Thyroid gland (tissue), 4 donors: ENCODE measurements around the gene GFRA4. TPM values are rescaled to one million over a fixed set of nuclear protein-coding genes. Genes with fewer than 3 reads are reported as not detected.
"Not testable (repeated sequence)": the region's sequence is repeated elsewhere in the genome, so short reads cannot be mapped to it uniquely, and the experiment has no call there.

Experiments
- DNase-seq, 2 donors: peaks; one replicate each; pipeline ENCODE4 v3.0.0-alpha.2; 2019
- H3K27ac ChIP-seq, 3 donors: fragments of 200-600 bp; sonication (generic); 1 replicate in 2 of 3; 2 replicates in 1 of 3; pipeline ENCODE4 v1.5.1; 2016 to 2019; ENCODE audit warnings: mild to moderate bottlenecking in 1 of 3, moderate library complexity in 1 of 3
- H3K27me3 ChIP-seq: fragments of 200-600 bp; sonication (generic); one replicate; pipeline ENCODE4 v1.5.1; 2019
- H3K36me3 ChIP-seq, 2 donors: fragments of 200-600 bp; sonication (generic); one replicate each; pipeline ENCODE4 v1.5.1; 2016 to 2019
- H3K4me1 ChIP-seq, 2 donors: fragments of 200-600 bp; sonication (generic); one replicate each; pipeline ENCODE4 v1.5.1; 2017 to 2019
- H3K4me3 ChIP-seq, 3 donors: fragments of 200-600 bp; sonication (generic); replicated peaks in 1 of 3; 1 replicate in 2 of 3; 2 replicates in 1 of 3; pipeline ENCODE4 v1.5.1; 2016; ENCODE audit warnings: mild to moderate bottlenecking in 1 of 3
- H3K9me3 ChIP-seq: fragments of 200-600 bp; sonication (generic); one replicate; pipeline ENCODE4 v1.5.1; 2017
- CTCF ChIP-seq, 6 experiments: fragments of 200-600 bp in 3 of 6; fragments of 450-650 bp in 3 of 6; sonication (generic) in 3 of 6; IDR thresholded peaks; one replicate each; pipeline ENCODE4 v1.5.1; 2016 to 2019; ENCODE audit warnings: antibody characterized with exemption in 6 of 6, mild to moderate bottlenecking in 2 of 6, inconsistent platforms in 1 of 6, moderate library complexity in 1 of 6
- POLR2A ChIP-seq, 2 donors: fragments of 450-650 bp; IDR thresholded peaks; one replicate each; pipeline ENCODE4 v1.6.1; 2017; ENCODE audit warnings: antibody characterized with exemption in 2 of 2, mild to moderate bottlenecking in 2 of 2, moderate library complexity in 1 of 2
- WGBS, 2 donors: methylation state at CpG; one replicate each; pipeline ENCODE4 v1.1.5; 2017; 5-methylcytosine and 5-hydroxymethylcytosine counted together
- intact Hi-C: fragments of 100-400 bp; cut with DNase I; formaldehyde crosslinking; loops from one replicate; pipeline ENCODE4 v1.15.1; 2023
- total RNA-seq, 4 donors: library from RNA; depleted of rRNA; stranded (reverse); fragments of >200 nt; gene quantifications; one replicate each; pipeline ENCODE4 v1.2.3, GENCODE V29; 2016

The GFRA4 gene
- total RNA-seq, 4 donors from 2014 or later = 0.81 to 3.0 (median 3.0) TPM; not detected in 1

GRCh38 chr20:3627476-3627875 is 35.7 kb downstream of the GFRA4 start:
- TF ChIP-seq CTCF (IDR thresholded peaks at IDR 0.05) (no peak), POLR2A (IDR thresholded peaks at IDR 0.05) (no peak)

GRCh38 chr20:3622406-3622805 is 40.8 kb downstream of the GFRA4 start:
- Histone ChIP-seq H3K27ac (no peak overlapping the region), H3K36me3 (no peaks in the 10 kb centered on the region), H3K9me3 (no peaks in the 10 kb centered on the region), H3K4me3 (no peak overlapping the region), H3K4me1 (no peaks in the 10 kb centered on the region), H3K27me3 (no peaks in the 10 kb centered on the region)
- TF ChIP-seq POLR2A (IDR thresholded peaks at IDR 0.05) = no peak
- no peak for TF ChIP-seq CTCF (IDR thresholded peaks at IDR 0.05)
- 92 to 93% methylated on average over 4 of the region's 4 CpGs for WGBS, 2 donors
- intact Hi-C loops = no loop called here
- no peak for DNase-seq

More at GRCh38 chr20:3627476-3627875, 35.7 kb downstream of the GFRA4 start:
- Histone ChIP-seq H3K27ac (no peak overlapping the region), H3K4me3 (no peak overlapping the region), H3K9me3 (no peaks in the 10 kb centered on the region), H3K4me1 (peaks cover 0 to 7% of the 10 kb centered on the region in 2 donors), H3K27me3 (no peaks in the 10 kb centered on the region), H3K36me3 (no peaks in the 10 kb centered on the region)
- intact Hi-C loops = no loop called here
- 79 to 88% methylated on average over 2 of the region's 2 CpGs for WGBS, 2 donors
- no peak for DNase-seq

GRCh38 chr20:3621111-3621510 is 42.1 kb downstream of the GFRA4 start:
- Histone ChIP-seq H3K9me3 (no peaks in the 10 kb centered on the region), H3K27ac (no peak overlapping the region), H3K4me1 (peaks cover 0 to 5% of the 10 kb centered on the region in 2 donors), H3K4me3 (no peak overlapping the region), H3K27me3 (no peaks in the 10 kb centered on the region), H3K36me3 (no peaks in the 10 kb centered on the region)
- TF ChIP-seq POLR2A (IDR thresholded peaks at IDR 0.05) = no peak
- no peak for TF ChIP-seq CTCF (IDR thresholded peaks at IDR 0.05)
- DNase-seq = no peak
- intact Hi-C loops = no loop called here
- 84 to 86% methylated on average over 8 of the region's 8 CpGs for WGBS, 2 donors

GRCh38 chr20:3616250-3616649 is 46.9 kb downstream of the GFRA4 start:
- Histone ChIP-seq H3K4me1 (peaks cover 31 to 43% of the 10 kb centered on the region in 2 donors), H3K36me3 (no peaks in the 10 kb centered on the region), H3K27me3 (no peaks in the 10 kb centered on the region), H3K9me3 (no peaks in the 10 kb centered on the region), H3K27ac (peak overlapping the region; percentile 72 to 81 (median 81)), H3K4me3 (no peak overlapping the region)
- DNase-seq = peak; percentile 97
- TF ChIP-seq CTCF (IDR thresholded peaks at IDR 0.05) = no peak
- TF ChIP-seq POLR2A (IDR thresholded peaks at IDR 0.05) = peak in 1 of 2 donors; percentile 34
- intact Hi-C loops = no loop called here
- WGBS, 2 donors = 23 to 41% methylated on average over 4 of the region's 4 CpGs

- H3K4me3 ChIP-seq, H3K27me3 ChIP-seq, H3K9me3 ChIP-seq, intact Hi-C loops, H3K36me3 ChIP-seq: not testable (repeated sequence)
- 45 to 54% methylated on average over 13 of the region's 13 CpGs for WGBS, 2 donors
- Histone ChIP-seq H3K4me1 (peaks cover 31 to 43% of the 10 kb centered on the region in 2 donors), H3K27ac (peak overlapping the region; percentile 81 to 87 (median 81))
- DNase-seq = peak; percentile 76
Observed at GRCh38 chr20:3615171-3615840, 47.9 kb downstream of the GFRA4 start.
